K562 (cell line): ENCODE data around the gene STX2. TPM values are rescaled to one million over a fixed set of nuclear protein-coding genes. Genes with fewer than 3 reads are reported as not detected.

Experiments
- ATAC-seq: fragments of 200-7000 bp; cut with Tn5 transposase; 3 replicates; pipeline ENCODE4 v1.9.1; 2020; ENCODE audit warnings: moderate library complexity
- BruUV-seq: library from RNA; stranded (reverse); fragments of 400-500 nt; replicated peaks from 2 replicates; lab custom pipeline; 2021; lab: Mats Ljungman, UMichigan
- CTCF ChIA-PET: fragments of 300-600 bp; formaldehyde crosslinking; extraction: SDS; loops from one replicate; lab custom pipeline; 2021; ENCODE audit warnings: low intra/inter-chr PET ratio; lab: Yijun Ruan, JAX
- POLR2A ChIA-PET: fragments of 300-600, 350-650 bp; sonication (Branson Sonifier 250); formaldehyde crosslinking; extraction: SDS; loops from one replicate; lab custom pipeline; 2021; ENCODE audit warnings: antibody characterized with exemption, inconsistent platforms; lab: Yijun Ruan, JAX
- DNase-seq, 4 experiments: peaks; one replicate each; pipeline versions ENCODE4 v3.0.0 to v3.0.0-alpha.2; 2011 to 2018; ENCODE audit warnings: low spot score in 3 of 4, mixed read lengths in 3 of 4; ENCODE audit errors: extremely low read depth in 1 of 4
- FAIRE-seq: peaks from 2 replicates; lab custom pipeline; 2011; peaks lifted over from hg19 to GRCh38; lab: Jason Lieb, UNC
- H2AFZ ChIP-seq: 2 replicates; pipeline ENCODE4 v1.6.0; 2011; ENCODE audit warnings: low read depth, low read length, control low read depth, inconsistent platforms
- H3K27ac ChIP-seq: fragments of 200-600 bp; 3 replicates; pipeline ENCODE4 v1.8.0; 2011; ENCODE audit warnings: low read depth, mild to moderate bottlenecking, control low read depth, inconsistent platforms, low read length, moderate library complexity, mixed read lengths; ENCODE audit errors: extremely low read depth
- H3K27me3 ChIP-seq, 2 experiments: fragments of 300-600 bp in 1 of 2; 2 replicates in 1 of 2; 3 replicates in 1 of 2; pipeline versions ENCODE4 v1.6.0 to v1.8.0; 2011; ENCODE audit warnings: inconsistent platforms in 2 of 2, low read length in 2 of 2, mild to moderate bottlenecking in 1 of 2, mixed read lengths in 1 of 2, moderate library complexity in 1 of 2; ENCODE audit not compliant: control insufficient read depth in 2 of 2, insufficient read depth in 2 of 2
- H3K36me3 ChIP-seq: fragments of 300-600 bp; 3 replicates; pipeline ENCODE4 v1.8.0; 2011; ENCODE audit warnings: mild to moderate bottlenecking, low read length, inconsistent platforms; ENCODE audit not compliant: control insufficient read depth, insufficient read depth
- H3K4me1 ChIP-seq, 2 experiments: fragments of 200-600 bp in 1 of 2; replicated peaks in 1 of 2; 2 replicates in 1 of 2; 3 replicates in 1 of 2; pipeline versions ENCODE4 v1.5.1 to v1.8.0; 2011; ENCODE audit warnings: inconsistent platforms in 2 of 2, low read length in 2 of 2, mild to moderate bottlenecking in 1 of 2, mixed read lengths in 1 of 2, moderate library complexity in 1 of 2; ENCODE audit not compliant: control insufficient read depth in 2 of 2, insufficient read depth in 2 of 2
- H3K4me2 ChIP-seq: 2 replicates; pipeline ENCODE4 v1.6.1; 2011; ENCODE audit warnings: low read length, control low read depth, inconsistent platforms, mixed read lengths; ENCODE audit not compliant: insufficient read depth
- H3K4me3 ChIP-seq: fragments of 200-600 bp; sonication (generic), shearing (Covaris generic); 2 replicates; pipeline ENCODE4 v1.5.1; 2016; ENCODE audit warnings: control low read depth, inconsistent platforms
- H3K79me2 ChIP-seq: fragments of 200-600 bp; 3 replicates; pipeline ENCODE4 v1.8.0; 2011; ENCODE audit warnings: low read length, inconsistent platforms; ENCODE audit not compliant: control insufficient read depth, insufficient read depth
- H3K9ac ChIP-seq, 2 experiments: 2 replicates each; pipeline versions ENCODE4 v1.6.0 to v1.6.1; 2011; ENCODE audit warnings: low read depth in 2 of 2, low read length in 2 of 2, control low read depth in 1 of 2, inconsistent platforms in 1 of 2, mild to moderate bottlenecking in 1 of 2, mixed read lengths in 1 of 2; ENCODE audit not compliant: insufficient read depth in 1 of 2
- H3K9me1 ChIP-seq: one replicate; pipeline ENCODE4 v1.6.0; 2011; ENCODE audit warnings: inconsistent platforms, mild to moderate bottlenecking, low read length, moderate library complexity; ENCODE audit not compliant: control insufficient read depth, insufficient read depth
- H3K9me3 ChIP-seq: replicated peaks from 2 replicates; pipeline ENCODE4 v1.5.1; 2011; ENCODE audit warnings: low read depth, low read length, inconsistent platforms; ENCODE audit not compliant: control insufficient read depth, insufficient read depth
- H4K20me1 ChIP-seq: replicated peaks from 2 replicates; pipeline ENCODE4 v1.6.1; 2011; ENCODE audit warnings: low read length, inconsistent platforms, mixed read lengths; ENCODE audit not compliant: control insufficient read depth, insufficient read depth
- BHLHE40 ChIP-seq: IDR thresholded peaks from 2 replicates; pipeline ENCODE4 v1.6.1; 2011; ENCODE audit warnings: low read length, improper control_type of control experiment
- CBFB ChIP-seq: sonication (generic); formaldehyde crosslinking; IDR thresholded peaks from 2 replicates; pipeline ENCODE4 v1.4.0; 2020; ENCODE audit warnings: mild to moderate bottlenecking, missing genetic modification reagents
- CSDE1 ChIP-seq, 2 experiments: fragments of 450-650 bp; IDR thresholded peaks; 2 replicates each; pipeline ENCODE4 v1.6.1; 2016; ENCODE audit warnings: mild to moderate bottlenecking in 1 of 2
- ESRRB ChIP-seq: fragments of 250-450 bp; sonication (Bioruptor Pico); IDR thresholded peaks from 2 replicates; pipeline ENCODE4 v1.5.0; 2020; ENCODE audit warnings: mild to moderate bottlenecking, moderate library complexity, borderline replicate concordance
- FOXP1 ChIP-seq: sonication (generic); formaldehyde crosslinking; IDR thresholded peaks from 2 replicates; pipeline ENCODE4 v1.8.0; 2022; ENCODE audit warnings: mild to moderate bottlenecking, missing genetic modification reagents
- HSF4 ChIP-seq: fragments of 250-450 bp; sonication (Bioruptor Pico); IDR thresholded peaks from 2 replicates; pipeline ENCODE4 v2.1.2; 2022; ENCODE audit warnings: mild to moderate bottlenecking, moderate library complexity, borderline replicate concordance
- JUN ChIP-seq, 2 experiments: sonication (generic) in 1 of 2; formaldehyde crosslinking in 1 of 2; IDR thresholded peaks; 2 replicates each; pipeline versions ENCODE4 v1.6.1 to v1.8.0; 2012 to 2022; ENCODE audit warnings: borderline replicate concordance in 2 of 2, mild to moderate bottlenecking in 2 of 2, improper control_type of control experiment in 1 of 2, low read depth in 1 of 2, low read length in 1 of 2, missing genetic modification reagents in 1 of 2
- LARP7 ChIP-seq: fragments of 450-650 bp; IDR thresholded peaks from 2 replicates; pipeline ENCODE4 v1.6.1; 2016
- MEIS2 ChIP-seq: fragments of 450-650 bp; IDR thresholded peaks from 2 replicates; pipeline ENCODE4 v1.6.1; 2014; ENCODE audit warnings: mild to moderate bottlenecking; ENCODE audit not compliant: partially characterized antibody
- MITF ChIP-seq: IDR thresholded peaks from 2 replicates; pipeline ENCODE4 v1.6.1; 2014; ENCODE audit warnings: antibody characterized with exemption
- MTA1 ChIP-seq: fragments of 450-650 bp; IDR thresholded peaks from 2 replicates; pipeline ENCODE4 v1.6.1; 2017; ENCODE audit warnings: borderline replicate concordance
- MTA3 ChIP-seq: fragments of 450-650 bp; formaldehyde crosslinking; IDR thresholded peaks from 2 replicates; pipeline ENCODE4 v1.6.1; 2017; ENCODE audit warnings: mild to moderate bottlenecking, borderline replicate concordance
- NFRKB ChIP-seq: fragments of 450-650 bp; IDR thresholded peaks from 2 replicates; pipeline ENCODE4 v1.6.1; 2016; ENCODE audit warnings: low read depth
- RBFOX2 ChIP-seq: fragments of 200-400 bp; formaldehyde crosslinking; IDR thresholded peaks from 2 replicates; pipeline ENCODE4 v1.6.1; 2017; ENCODE audit warnings: low read depth, mild to moderate bottlenecking, low read length, moderate library complexity
- RNF2 ChIP-seq: sonication (generic); IDR thresholded peaks from 2 replicates; pipeline ENCODE4 v1.6.1; 2016
- ZNF57 ChIP-seq: fragments of 450-650 bp; formaldehyde crosslinking; IDR thresholded peaks from 2 replicates; pipeline ENCODE4 v1.4.0; 2020; ENCODE audit warnings: mild to moderate bottlenecking, moderate library complexity
- ZNF699 ChIP-seq: fragments of 250-450 bp; sonication (Bioruptor Pico); IDR thresholded peaks from 2 replicates; pipeline ENCODE4 v1.8.0; 2021; ENCODE audit warnings: mild to moderate bottlenecking, moderate library complexity; ENCODE audit not compliant: insufficient replicate concordance
- WGBS: fragments of 100-300 bp; shearing (Covaris generic); methylation state at CpG from one replicate; pipeline ENCODE4 v1.1.6; 2016; ENCODE audit warnings: low coverage, mixed read lengths; ENCODE audit not compliant: insufficient coverage; ENCODE audit errors: missing lambda C conversion rate; 5-methylcytosine and 5-hydroxymethylcytosine counted together
- in situ Hi-C: fragments of 300-500 bp; cut with MboI; formaldehyde crosslinking; loops from 4 replicates; pipeline ENCODE4 v1.15.0; 2018; ENCODE audit warnings: inconsistent platforms, mixed read lengths
- intact Hi-C: fragments of 100-400 bp; cut with micrococcal nuclease; formaldehyde crosslinking; loops from 2 replicates; pipeline ENCODE4 v1.14.2; 2022
- polyA plus RNA-seq, 8 experiments: library from polyadenylated mRNA; depleted of rRNA in 4 of 8; stranded (reverse) in 5 of 8; unstranded in 3 of 8; fragments of >200 nt; fragmentation: Nextera tagmentation in 2 of 8; fragmentation: Illumina TruSeq in 1 of 8; extraction: Ambion mirVana in 2 of 8; extraction: Trizol in 1 of 8; gene quantifications; 2 replicates each; pipeline versions ENCODE4 v1.2.1 to v1.2.3, GENCODE V29; 2011 to 2014; ENCODE audit warnings: inconsistent platforms in 1 of 8, missing spikeins in 1 of 8
- total RNA-seq, 7 experiments: library from RNA; depleted of rRNA in 6 of 7; stranded (reverse); fragments of >200 nt in 6 of 7; fragmentation: Illumina TruSeq in 2 of 7; extraction: Trizol in 2 of 7; gene quantifications; 2 replicates each; pipeline versions ENCODE4 v1.2.1 to v1.2.3, GENCODE V29; 2011 to 2021; ENCODE audit warnings: low replicate concordance in 1 of 7

STX2 gene
- total and polyA plus RNA-seq, 9 of the 15 experiments (the other 6 are each of a cell fraction or from before 2014, with no cell fraction given): 22.2 to 54.6 (median 30.8) TPM

GRCh38 chr12:130873825-130874224 is 34.8 kb upstream of the STX2 start:
- no peaks in the 10 kb centered on the region for H3K9me1 ChIP-seq
- TF ChIP-seq RBFOX2: peak; percentile 41; the same call in 1 of the 2 replicates
- TF ChIP-seq CSDE1 (IDR thresholded peaks at IDR 0.05): no peak
- no peak for TF ChIP-seq RNF2
- no peak for TF ChIP-seq ESRRB (CRISPR knock-in tag)
- TF ChIP-seq FOXP1 (CRISPR knock-in tag): no peak
- TF ChIP-seq MEIS2: no peak
- TF ChIP-seq MITF: no peak
- no peak for TF ChIP-seq ZNF699 (CRISPR knock-in tag)
- TF ChIP-seq BHLHE40: peak; percentile 46; the same call in 1 of the 2 replicates
- TF ChIP-seq JUN (IDR thresholded peaks at IDR 0.05; ENCODE audit: borderline replicate concordance, low read depth, low read length): no peak
- TF ChIP-seq JUN (CRISPR knock-in tag; IDR thresholded peaks at IDR 0.05; ENCODE audit: borderline replicate concordance): no peak
- no peak for TF ChIP-seq CBFB (CRISPR knock-in tag)
- no peak for TF ChIP-seq MTA1
- 0 out of 2 replicates have a peak, but pooled peaks have one; percentile 48 for TF ChIP-seq LARP7
- no peak for TF ChIP-seq HSF4 (CRISPR knock-in tag)
- no peak for TF ChIP-seq MTA3
- TF ChIP-seq NFRKB: no peak
- no peak for TF ChIP-seq ZNF57 (CRISPR knock-in tag)
- TF ChIP-seq, all 486 proteins: peak for 3
- H3K27ac ChIP-seq: peak overlapping the region; percentile 93; the same call in 2 of the 3 replicates
- ChIA-PET POLR2A (interaction anchor here (0.6 to 1.0 kb wide), 5 partner anchors 12 to 1041 kb away, joined by 3 read pairs; no protein-coding TSS in a partner anchor), CTCF (no interaction called here)
- peaks cover 8% of the 10 kb centered on the region for H4K20me1 ChIP-seq
- H3K36me3 ChIP-seq: peaks cover 51% of the 10 kb centered on the region
- H3K9me3 ChIP-seq: no peaks in the 10 kb centered on the region
- no peak for FAIRE-seq
- in situ Hi-C loops (no loop called here), intact Hi-C loops (no loop called here)
- ATAC-seq: no peak
- no peak overlapping the region for H2AFZ ChIP-seq
- DNase-seq: no peak
- 25% methylated on average over 4 of the region's 4 CpGs for WGBS
- peaks cover 33 to 35% of the 10 kb centered on the region in 2 experiments; a peak in 4 of 5 replicates for H3K4me1 ChIP-seq
- H3K79me2 ChIP-seq: peaks cover 51% of the 10 kb centered on the region
- no peaks in the 10 kb centered on the region for H3K27me3 ChIP-seq
- BruUV-seq: no TSS peak
- H3K9ac ChIP-seq: peak overlapping the region; percentile 80 to 97; a peak in 3 of 4 replicates
- H3K4me2 ChIP-seq: peak overlapping the region; percentile 96
- H3K4me3 ChIP-seq: peak overlapping the region; percentile 81
